Endothelial cell of umbilical vein (primary cell): ENCODE results near the gene CFAP99.

Experiments used
- CTCF ChIP-seq, 2 donors: IDR thresholded peaks; 1 replicate in 1 of 2; 2 replicates in 1 of 2; pipeline ENCODE4 v1.5.1; 2011; ENCODE audit warnings: low read length in 2 of 2, mild to moderate bottlenecking in 2 of 2, moderate library complexity in 2 of 2, control low read depth in 1 of 2, inconsistent platforms in 1 of 2, low read depth in 1 of 2; ENCODE audit not compliant: insufficient read depth in 1 of 2; ENCODE audit errors: extremely low read depth in 1 of 2
- EZH2 ChIP-seq: IDR thresholded peaks from 2 replicates; pipeline ENCODE4 v1.6.1; 2012; ENCODE audit warnings: borderline replicate concordance, low read depth, mild to moderate bottlenecking, moderate library complexity, low read length, inconsistent platforms; ENCODE audit not compliant: severe bottlenecking
- FOS ChIP-seq: IDR thresholded peaks from 2 replicates; pipeline ENCODE4 v1.6.1; 2011; ENCODE audit warnings: mild to moderate bottlenecking, low read length, moderate library complexity, borderline replicate concordance; ENCODE audit not compliant: insufficient read depth
- JUN ChIP-seq: IDR thresholded peaks from 2 replicates; pipeline ENCODE4 v1.6.1; 2011; ENCODE audit warnings: borderline replicate concordance, low read depth; ENCODE audit not compliant: insufficient read length, insufficient read depth
- POLR2A ChIP-seq: IDR thresholded peaks from 2 replicates; pipeline ENCODE4 v1.6.1; 2012; ENCODE audit warnings: low read depth, mild to moderate bottlenecking, control low read depth, low read length
- POLR2AphosphoS5 ChIP-seq: IDR thresholded peaks from 2 replicates; pipeline ENCODE4 v1.6.1; 2012; ENCODE audit warnings: low read depth, mild to moderate bottlenecking, control low read depth, low read length, moderate library complexity; ENCODE audit not compliant: insufficient read depth
- TF ChIP-seq, protein P1 (sequence below): IDR thresholded peaks from 2 replicates; pipeline ENCODE4 v1.6.1; 2011; ENCODE audit not compliant: insufficient read depth, insufficient read length

DNA sequence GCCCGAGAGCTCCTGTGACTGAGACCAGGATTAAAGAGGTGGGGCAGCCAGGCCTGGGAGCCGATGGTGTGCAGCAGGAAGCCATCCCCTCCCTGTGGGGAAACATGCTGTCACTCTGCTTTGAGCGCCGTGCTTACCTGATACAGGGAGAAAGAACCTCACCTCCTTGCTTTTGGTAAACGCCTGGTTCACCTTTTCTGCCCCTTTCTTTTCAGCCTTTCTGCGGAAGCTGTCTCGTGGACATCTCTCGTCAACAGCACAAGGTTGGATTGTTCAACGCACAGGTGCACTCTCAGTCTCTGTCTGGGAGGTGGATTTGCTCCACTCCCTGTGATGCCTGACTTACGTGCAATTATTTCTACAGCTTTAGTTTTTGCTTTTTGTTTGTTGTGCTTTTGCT lies 12.3 kb upstream of the CFAP99 start:
- TF ChIP-seq EZH2 = no peak
- no peak for TF ChIP-seq CTCF (IDR thresholded peaks at IDR 0.05; ENCODE audit: extremely low read depth in 1 of 2, insufficient read depth in 1 of 2, low read depth in 1 of 2, low read length in 2 of 2)
- no peak for TF ChIP-seq POLR2A
- TF ChIP-seq JUN = no peak
- no peak for TF ChIP-seq POLR2AphosphoS5
- TF ChIP-seq, protein P1, sequence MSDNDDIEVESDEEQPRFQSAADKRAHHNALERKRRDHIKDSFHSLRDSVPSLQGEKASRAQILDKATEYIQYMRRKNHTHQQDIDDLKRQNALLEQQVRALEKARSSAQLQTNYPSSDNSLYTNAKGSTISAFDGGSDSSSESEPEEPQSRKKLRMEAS = no peak
- TF ChIP-seq FOS = no peak
